DLD1 (cell line): ENCODE data around the gene CNPY3.
"Not testable (repeated sequence)": the region's sequence is repeated elsewhere in the genome, so short reads cannot be mapped to it uniquely, and the experiment has no call there.

Experiments
- in situ Hi-C: cut with HindIII; loops from 2 replicates; pipeline ENCODE4 v1.10.0; 2017; ENCODE audit warnings: low sequenced_read_pairs

Gene CNPY3

DNA sequence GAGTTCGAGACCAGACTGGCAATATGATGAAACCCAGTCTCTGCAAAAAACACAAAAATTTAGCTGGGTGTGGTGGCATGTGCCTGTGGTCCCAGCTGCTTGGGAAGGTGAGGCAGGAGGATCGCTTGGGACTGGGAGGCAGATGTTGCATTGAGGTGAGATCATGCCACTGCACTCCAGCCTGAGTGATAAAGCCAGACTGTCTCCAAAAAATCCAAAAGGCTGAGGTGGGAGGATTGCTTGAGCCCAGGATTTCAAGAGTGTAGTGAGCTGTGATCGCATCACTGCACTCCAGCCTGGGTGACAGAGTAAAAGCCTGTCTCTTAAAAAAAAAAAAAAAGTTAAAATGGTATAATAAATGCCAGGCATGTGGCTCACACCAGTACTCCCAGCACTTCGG lies 14.7 kb upstream of the CNPY3 start:
- in situ Hi-C loops = no loop called here

DNA sequence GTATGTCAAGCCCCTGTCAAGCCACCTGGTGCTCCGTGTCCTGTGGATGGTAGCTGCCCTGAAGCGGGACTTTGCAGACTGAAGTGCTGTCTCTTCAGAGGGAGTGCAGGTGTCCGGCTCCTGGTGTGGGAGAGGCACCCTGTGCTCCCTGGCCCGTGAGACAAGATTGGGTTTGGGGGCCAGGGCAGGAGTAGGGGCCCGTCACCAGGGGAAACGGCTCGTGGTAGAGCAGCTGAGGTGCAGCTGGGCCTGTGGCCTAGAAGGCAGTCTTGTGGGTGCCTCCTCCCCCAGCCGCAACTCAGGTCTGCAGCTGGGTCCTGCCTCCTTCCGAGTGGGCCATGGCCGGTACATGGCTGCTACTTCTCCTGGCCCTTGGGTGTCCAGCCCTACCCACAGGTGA lies 13.5 kb upstream of the CNPY3 start, which contains the start of gene PTCRA:
TSS of gene PTCRA (plus strand) at position 322 of the 400 bp plus-strand sequence. CDS start at position 339, 17 bp downstream.
- in situ Hi-C loops = no loop called here

DNA sequence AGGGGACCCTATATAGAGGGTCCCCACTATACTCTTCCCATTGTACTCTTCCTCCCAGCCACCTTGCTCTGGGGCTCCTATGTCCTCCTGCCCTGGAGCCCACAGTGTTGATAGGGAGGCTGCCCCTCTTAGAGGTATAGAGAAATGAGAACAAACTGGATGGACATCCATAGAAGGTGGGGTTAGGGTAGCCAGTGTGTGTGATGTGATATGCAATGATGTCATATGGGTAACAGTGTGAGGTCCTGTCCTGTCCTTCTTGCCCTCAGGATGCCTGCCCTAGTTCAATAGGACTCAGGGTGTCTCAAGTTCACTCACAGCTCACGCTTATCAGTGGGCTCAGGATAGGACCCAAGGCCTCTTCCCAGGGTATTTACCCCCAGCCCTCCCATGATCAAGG lies 13.0 kb upstream of the CNPY3 start:
- in situ Hi-C loops = no loop called here

DNA sequence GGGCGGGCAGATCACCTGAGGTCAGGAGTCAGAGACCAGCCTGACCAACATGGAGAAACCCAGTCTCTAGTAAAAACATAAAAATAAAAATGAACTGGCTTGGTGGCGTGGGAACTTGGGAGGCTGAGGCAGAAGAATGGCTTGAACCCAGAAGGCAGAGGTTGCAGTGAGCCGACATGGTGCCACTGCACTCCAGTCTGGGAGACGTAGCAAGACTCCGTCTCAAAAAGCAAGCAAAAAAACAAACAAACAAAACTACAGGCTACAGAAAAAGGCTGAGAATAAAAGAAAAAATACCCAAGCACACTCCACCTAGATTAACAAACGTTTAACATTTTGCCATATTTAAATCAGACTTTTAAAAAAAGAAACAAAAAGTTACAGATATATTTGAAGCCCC lies 7.5 kb upstream of the CNPY3 start:
- in situ Hi-C loops = no loop called here

DNA sequence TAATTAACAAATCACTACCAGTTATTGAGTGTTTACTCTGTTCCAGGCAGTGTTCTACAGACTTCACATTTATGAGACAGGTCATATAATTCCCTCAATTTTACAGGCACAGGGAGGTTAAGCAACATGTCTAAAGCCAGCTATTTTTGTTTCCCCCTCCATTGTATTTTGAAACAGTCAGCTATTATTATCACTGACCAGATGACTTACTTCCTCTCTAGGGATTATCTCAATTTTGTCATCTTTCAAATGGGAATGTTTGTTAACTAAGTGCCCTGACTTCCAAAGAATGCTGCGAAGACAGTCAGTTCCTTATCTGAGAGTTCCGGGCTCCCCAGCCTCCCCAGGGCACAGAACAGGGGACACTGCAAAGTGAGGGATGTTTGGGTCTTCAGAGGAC lies 5.6 kb upstream of the CNPY3 start:
- in situ Hi-C loops = no loop called here

DNA sequence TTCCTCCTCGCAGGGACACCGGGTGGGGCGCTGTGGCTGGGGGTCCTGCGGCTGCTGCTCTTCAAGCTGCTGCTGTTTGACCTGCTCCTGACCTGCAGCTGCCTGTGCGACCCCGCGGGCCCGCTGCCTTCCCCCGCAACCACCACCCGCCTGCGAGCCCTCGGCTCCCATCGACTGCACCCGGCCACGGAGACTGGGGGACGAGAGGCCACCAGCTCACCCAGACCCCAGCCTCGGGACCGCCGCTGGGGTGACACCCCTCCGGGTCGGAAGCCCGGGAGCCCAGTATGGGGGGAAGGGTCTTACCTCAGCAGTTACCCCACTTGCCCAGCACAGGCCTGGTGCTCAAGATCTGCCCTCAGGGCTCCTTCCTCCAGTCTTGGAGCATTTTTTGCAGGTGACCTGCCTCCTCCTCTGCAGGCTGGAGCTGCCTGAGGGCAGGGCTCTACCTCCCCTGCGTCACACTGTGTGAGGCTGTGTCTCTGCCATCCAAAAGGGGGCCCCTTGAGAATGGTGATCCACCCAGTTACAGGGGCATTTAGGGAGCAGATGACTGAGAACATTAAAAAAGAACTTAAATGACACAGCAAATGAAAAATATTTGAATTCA lies 3.9 kb upstream of the CNPY3 start:
- in situ Hi-C loops = no loop called here

DNA sequence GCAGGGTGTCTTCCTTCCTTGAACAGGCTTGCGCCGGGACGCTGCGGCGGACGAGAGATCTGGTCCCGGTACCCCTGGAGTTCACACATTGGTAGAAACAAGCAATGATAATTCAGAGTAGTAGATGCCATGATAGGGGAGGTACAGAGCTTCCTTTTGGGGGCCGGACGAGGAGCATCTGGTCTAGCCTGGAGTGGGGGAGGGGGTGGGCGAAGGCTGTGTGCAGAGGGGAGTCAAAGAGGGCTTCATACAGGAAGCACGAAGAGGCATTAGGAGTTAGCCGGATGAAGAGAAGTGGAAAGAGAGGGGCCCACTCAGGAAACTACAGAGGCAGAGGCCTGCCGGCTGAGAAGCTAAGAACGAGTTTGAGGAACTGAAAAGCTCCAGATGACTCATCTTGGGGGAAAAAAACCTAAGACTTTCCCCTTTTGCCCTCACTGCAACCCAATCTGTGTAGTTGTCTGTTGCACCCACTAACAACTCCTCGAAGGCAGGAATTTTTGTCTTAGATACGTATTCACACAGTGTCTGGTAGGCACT lies 611 bp downstream of the CNPY3 start:
- in situ Hi-C loops = no loop called here

DNA sequence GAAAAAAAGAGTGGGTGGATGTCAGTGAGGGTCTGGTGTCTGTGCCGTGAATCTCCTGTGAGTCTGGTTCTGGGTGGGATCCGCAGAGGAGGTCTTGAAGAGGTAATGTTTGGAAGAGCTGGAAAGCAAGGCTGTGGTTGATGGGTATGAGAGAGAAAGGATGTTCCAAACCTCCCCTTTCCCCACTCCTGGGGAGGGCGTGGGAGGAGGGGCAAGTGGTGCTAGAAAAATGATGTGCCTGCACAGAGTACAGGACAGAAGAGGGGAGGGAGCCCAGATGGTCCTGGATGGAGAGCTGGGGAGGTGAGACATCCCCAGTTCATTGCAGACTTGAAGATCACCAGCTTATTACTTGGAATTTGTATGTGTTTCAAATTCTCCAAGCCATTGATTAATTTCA lies 3.1 kb downstream of the CNPY3 start:
- in situ Hi-C loops = no loop called here

DNA sequence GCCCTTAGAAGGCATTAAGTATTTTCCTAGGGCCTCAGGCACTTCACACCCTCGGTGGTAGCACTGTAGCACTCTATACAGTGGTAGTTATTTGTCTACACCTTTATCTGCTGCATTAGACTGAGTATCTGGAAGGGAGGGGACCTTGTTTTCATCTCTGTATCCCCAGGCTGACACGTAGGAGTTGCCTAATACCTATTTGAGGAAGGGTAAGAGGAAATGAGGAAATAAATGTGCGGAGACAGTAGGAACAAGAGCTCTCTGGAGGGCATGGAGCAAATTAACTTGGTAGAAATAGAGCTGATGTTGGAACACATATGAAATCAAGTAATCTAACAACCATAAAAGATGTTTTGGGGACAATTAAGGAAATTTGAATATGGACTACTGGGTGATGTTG lies 3.9 kb downstream of the CNPY3 start:
- in situ Hi-C loops = no loop called here

DNA sequence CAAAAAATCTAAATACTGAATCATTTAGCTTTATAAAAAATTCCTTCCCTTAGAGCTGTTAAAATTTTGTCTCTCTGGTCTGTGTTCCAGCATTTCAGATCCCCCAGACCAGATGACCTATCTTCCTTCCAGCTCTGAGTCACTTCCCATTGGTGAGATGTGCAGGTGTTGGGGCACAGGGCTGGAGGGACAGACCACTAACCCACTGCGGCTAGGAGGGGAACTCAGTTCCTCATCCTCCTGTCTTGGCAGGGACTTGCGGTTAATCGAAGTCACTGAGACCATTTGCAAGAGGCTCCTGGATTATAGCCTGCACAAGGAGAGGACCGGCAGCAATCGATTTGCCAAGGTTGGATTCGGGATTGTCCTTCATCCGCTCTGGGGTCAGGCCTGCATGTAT lies 6.0 kb downstream of the CNPY3 start:
- in situ Hi-C loops = no loop called here

DNA sequence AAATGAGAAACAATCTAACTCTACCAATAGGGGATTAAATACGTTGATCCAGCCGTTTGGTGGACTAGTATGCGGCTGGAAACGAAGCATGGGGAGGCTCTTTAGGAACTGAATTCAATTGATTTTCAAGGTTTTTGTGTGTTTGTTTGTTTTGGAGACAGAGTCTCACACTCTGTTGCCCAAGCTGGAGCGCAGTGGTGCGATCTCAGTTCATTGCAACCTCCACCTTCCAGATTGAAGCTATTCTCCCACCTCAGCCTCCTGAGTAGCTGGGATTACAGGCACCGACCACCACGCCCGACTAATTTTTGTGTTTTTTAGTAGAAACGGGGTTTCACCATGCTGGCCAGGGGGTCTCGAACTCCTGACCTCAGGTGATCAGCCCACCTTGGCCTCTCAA lies 7.1 kb downstream of the CNPY3 start:
- in situ Hi-C loops = no loop called here

DNA sequence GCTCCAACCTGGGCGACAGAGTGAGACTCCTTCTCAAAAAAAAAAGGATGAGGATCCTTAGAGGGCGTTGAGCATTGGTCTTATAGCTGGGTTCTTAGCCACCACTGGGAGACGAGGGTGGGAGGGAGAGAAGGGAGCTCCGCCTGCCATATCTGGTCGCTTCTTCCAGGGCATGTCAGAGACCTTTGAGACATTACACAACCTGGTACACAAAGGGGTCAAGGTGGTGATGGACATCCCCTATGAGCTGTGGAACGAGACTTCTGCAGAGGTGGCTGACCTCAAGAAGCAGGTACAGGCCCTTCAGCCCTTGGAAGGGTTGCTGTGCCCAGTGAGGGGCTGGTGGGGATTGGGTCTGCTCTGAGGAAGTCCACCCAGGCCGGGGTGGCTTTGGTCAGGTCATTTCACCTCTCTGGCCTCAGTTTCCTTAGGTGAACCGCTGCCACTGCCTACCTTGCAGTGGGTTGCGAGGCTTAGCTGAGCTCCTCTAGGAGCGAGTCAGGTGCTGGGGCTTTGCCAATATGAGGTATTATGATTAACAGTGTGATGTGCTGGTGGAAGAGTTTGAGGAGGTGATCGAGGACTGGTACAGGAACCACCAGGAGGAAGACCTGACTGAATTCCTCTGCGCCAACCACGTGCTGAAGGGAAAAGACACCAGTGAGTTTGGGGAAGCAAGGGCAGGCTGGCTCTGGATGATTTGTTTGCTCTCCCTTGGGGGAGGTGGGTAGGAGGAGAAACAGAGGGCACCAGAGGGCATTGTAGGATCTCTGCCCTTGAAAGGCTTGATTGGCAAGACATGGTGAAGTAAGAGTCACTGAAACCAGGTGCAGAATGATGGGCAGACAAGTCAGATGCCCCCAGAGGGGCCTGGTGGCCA lies 8.5 kb downstream of the CNPY3 start:
- in situ Hi-C loops = no loop called here

DNA sequence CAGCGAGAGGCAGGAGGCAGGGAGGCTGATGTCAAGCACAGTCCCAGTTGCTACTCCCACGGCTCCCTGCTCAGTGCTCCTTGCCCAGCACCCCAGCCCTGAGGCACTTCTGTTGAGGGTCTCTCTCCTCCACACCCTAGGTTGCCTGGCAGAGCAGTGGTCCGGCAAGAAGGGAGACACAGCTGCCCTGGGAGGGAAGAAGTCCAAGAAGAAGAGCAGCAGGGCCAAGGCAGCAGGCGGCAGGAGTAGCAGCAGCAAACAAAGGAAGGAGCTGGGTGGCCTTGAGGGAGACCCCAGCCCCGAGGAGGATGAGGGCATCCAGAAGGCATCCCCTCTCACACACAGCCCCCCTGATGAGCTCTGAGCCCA lies 9.1 kb downstream of the CNPY3 start:
- in situ Hi-C loops = no loop called here

DNA sequence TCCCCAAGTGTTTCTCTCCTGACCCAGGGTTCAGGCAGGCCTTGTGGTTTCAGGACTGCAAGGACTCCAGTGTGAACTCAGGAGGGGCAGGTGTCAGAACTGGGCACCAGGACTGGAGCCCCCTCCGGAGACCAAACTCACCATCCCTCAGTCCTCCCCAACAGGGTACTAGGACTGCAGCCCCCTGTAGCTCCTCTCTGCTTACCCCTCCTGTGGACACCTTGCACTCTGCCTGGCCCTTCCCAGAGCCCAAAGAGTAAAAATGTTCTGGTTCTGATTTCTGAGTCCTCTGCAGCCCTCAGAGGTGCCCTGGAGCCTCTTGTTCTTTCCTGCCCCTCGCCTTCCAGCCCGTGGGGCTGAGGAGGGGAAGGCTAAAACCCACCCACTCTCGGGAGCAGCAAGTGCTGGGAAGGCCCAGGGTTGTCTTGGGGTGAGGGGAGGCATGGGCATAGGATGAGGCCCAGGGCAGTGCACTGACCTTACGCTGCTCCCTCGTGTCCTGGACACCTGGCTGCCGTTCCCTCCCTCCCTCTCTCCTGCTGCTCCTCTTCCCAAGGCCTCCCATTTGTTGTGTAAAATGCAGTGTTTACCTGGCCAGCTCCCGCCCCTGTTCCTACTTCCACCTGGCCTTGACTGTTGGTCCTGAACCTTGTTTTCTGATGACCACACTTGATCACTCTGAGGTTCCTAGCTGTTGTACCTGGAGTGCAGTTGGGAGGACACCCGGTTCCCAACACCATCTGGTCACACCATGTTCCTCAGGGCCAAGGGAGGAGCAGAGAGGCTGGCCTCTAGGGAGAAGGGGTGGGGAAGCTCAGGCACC lies 9.9 kb downstream of the CNPY3 start:
- in situ Hi-C loops = no loop called here

DNA sequence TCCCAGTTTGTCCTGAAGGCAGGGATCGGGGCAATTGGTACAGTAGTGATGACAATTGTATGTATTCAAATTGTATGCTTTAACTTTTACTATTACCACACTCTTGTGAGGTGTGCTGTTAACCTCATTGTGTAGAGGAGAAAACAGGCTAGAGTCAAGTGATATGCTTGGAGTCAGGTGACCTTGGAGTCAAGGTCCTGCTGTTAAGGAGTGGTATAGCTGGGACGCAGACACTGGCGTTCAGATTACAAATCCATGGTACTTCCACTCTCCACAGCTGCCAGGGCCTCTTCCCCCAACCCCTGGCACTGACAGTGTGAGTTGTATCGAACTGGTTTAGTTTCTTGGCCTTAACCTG lies 10.5 kb downstream of the CNPY3 start:
- in situ Hi-C loops = no loop called here

DNA sequence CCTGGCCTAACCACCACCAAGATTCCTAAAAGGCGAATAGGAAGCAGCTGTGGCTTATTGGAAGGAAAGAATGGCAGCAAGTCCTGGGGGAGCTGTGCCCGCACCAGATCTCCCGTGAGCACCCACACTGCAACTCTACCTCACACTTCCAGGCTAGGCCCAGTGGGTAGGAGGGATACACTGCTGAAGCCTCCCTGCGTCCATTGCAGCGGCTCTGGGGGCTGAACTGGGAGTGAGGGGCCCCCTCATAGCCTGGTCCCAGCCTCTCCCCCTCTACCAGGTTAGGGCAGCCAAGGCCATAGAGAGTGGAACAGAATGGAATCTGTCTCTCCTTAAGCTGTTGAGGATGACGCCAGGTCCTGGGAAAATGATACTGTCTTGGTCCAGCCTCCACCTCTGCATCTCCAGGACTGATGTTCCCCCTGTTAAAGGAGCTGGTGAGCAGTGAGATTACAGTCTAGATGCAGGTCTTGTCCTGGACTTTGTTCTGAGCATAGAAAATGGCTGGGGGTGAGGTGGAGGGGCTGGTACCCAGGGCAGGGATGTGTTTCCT lies 11.3 kb downstream of the CNPY3 start:
- in situ Hi-C loops = no loop called here

DNA sequence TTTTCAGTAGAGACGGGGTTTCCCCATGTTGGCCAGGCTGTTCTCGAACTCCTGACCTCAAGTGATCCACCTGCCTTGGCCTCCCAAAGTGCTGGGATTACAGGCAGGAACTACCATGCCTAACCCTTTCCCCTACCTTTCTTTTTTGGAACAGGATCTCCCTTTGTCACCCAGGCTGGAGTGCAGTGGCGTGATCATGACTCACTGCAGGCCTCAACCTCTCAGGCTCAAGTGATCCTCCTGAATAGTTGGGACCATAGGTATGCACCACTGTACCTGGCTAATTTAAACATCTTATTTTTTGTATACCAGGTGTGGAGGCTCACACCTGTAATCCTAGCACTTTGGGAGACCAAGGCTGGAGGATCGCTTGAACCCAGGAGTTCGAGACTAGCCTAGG lies 12.1 kb downstream of the CNPY3 start:
- in situ Hi-C loops = not testable (repeated sequence)

DNA sequence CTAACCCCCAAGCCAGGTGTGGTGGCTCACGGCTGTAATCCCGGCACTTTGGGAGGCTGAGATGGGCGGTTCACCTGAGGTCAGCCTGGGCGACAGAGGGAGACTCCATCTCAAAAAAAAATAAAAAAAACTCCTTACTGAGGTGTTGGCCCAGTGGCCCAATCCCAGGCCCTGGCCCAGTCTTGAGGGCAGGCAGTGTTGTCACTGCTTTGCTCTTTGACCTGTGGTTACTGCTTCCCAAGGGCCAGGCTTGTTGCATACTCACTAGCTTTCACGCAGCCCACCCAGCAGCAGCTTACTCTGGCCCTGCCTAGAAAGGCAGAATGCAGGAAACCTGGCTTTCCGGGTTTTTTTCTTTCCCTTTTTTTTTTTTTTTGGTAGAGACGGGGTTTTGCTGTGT lies 13.2 kb downstream of the CNPY3 start:
- in situ Hi-C loops = no loop called here

DNA sequence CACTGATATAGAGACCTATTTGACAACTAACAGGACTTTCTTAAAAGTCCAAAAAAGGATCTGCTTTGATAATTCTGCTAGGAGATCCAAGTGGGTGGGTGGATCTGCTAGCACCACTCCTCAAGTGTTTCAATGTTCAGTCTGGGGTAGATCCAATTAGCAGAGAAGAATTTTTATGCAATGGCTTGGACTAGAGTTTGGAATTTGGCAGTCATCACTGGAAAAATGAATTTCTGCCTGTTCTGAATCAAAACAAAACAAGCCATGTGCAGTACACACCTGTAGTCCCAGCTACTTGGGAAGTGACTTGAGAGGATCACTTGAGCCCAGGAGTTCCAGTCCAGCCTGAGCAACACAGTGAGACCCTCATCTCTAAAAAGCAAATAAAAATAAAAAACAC lies 18.7 kb downstream of the CNPY3 start:
- in situ Hi-C loops = no loop called here

DNA sequence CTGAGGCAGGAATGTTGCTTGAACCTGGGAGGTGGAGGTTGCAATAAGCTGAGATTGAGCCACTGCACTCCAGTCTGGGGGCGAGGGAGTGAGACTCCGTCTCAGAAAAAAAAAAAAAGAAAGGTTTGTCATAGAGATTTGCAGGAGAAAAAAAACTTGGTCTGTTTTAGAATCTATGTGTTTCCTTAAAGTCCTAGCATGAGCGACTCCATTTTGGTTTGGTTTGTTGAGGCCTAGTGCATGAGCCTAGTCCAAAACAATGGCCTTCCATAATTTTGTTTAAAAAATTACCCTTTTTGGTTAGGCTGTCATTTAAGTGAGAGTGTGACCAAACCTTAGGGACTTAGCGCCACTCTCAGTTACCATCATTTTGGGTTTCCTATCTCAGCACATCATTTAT lies 23.1 kb downstream of the CNPY3 start:
- in situ Hi-C loops = no loop called here

DNA sequence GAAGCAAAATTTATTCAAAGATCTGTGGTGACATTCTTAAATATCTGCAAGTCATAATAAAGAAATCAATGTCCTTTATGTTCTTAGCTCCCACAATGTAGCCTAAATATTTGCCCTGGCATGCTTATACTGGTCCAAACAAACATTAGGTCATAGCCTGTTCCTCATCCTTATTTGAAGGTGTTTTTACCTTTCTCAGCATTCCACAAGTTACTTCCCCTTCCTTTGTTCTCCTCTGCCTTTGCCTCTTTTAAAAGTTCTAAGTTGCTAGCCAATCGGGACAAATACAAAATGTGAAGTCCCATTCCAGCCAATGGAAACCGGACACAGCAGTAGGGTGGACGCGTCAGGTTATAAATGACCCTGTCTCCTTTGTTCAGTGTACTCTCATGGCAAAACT lies 25.1 kb downstream of the CNPY3 start:
- in situ Hi-C loops = not testable (repeated sequence)
